ENCODE measurements around the gene SMOC2. TPM values are rescaled to one million over a fixed set of nuclear protein-coding genes. Genes with fewer than 3 reads are reported as not detected.

SMOC2 gene
- polyA plus RNA-seq, 1 of the 3 experiments (the other 2 are of a cell fraction) = not detected

DNA sequence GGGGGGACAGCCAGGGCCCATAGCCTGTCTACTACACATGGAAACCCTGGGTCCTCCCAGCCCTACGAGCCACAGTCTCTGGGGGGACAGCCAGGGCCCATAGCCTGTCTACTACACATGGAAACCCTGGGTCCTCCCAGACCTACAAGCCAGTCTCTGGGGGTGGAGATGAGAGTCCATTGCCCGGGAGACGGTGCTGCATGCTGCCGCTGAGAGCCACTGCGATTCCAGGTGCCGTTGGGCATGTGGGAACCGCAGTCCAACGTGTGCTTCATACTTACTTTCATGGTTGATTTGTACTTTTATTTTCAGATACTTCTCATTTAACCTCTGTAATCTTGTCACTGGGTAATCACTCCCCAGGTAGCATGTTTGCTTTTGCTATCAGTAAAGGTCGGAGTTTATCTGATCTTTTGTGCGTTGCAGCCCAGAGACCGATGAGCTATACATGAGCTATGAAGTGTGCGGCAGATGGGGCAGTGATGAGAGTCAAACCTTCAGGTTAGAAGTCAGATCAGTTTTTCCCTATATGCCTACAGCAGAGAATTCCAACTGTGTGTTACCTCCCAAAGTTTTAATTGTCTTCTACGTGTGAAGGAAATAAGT lies 58.2 kb downstream of the SMOC2 start:
- H3F3A ChIP-seq (replicated peaks; ENCODE audit: insufficient read depth) = no peaks in the 10 kb centered on the region
- POLR2A ChIA-PET = no interaction called here
- H3K4me1 ChIP-seq (ENCODE audit: control insufficient read depth in 1 of 2, insufficient read depth in 2 of 2, low read depth in 1 of 2, low read length in 1 of 2) = no peaks in the 10 kb centered on the region; a peak in 1 of 4 replicates
- H3K4me2 ChIP-seq = no peak overlapping the region
- CTCF ChIA-PET = interaction anchor here (1.0 kb wide), 1 partner anchor 9 kb away, joined by 3 read pairs; no protein-coding TSS in a partner anchor
- no peaks in the 10 kb centered on the region for H3K27me3 ChIP-seq (ENCODE audit: insufficient read depth)
- WGBS (ENCODE audit: low lambda C conversion rate) = 54% methylated on average over 12 of the region's 13 CpGs
- H3K9ac ChIP-seq = no peak overlapping the region
- no peak overlapping the region for H2AFZ ChIP-seq (ENCODE audit: low read depth)
- H3K36me3 ChIP-seq (replicated peaks in 1 of 2; ENCODE audit: control insufficient read depth in 1 of 2, insufficient read depth in 2 of 2, low read length in 1 of 2) = no peaks in the 10 kb centered on the region
- H3K9me3 ChIP-seq = no peaks in the 10 kb centered on the region
- H3K9me2 ChIP-seq = no peaks in the 10 kb centered on the region
- no peak for DNase-seq
- H4K20me1 ChIP-seq (ENCODE audit: insufficient read depth) = no peaks in the 10 kb centered on the region
- no peak overlapping the region for H3K4me3 ChIP-seq (ENCODE audit: low read depth in 2 of 2, low read length in 1 of 2)
- no peak overlapping the region for H3K27ac ChIP-seq (ENCODE audit: low read depth in 2 of 2, low read length in 1 of 2)
- no peaks in the 10 kb centered on the region for H3K79me2 ChIP-seq (ENCODE audit: insufficient read depth)
- TF ChIP-seq GABPA (IDR thresholded peaks at IDR 0.05; ENCODE audit: low read depth) (no peak), SIN3A (IDR thresholded peaks at IDR 0.05; ENCODE audit: borderline replicate concordance, low read depth, low read length) (no peak), RAD21 (IDR thresholded peaks at IDR 0.05; ENCODE audit: low read length) (no peak), REST (IDR thresholded peaks at IDR 0.05; ENCODE audit: low read depth, low read length) (no peak), TCF12 (IDR thresholded peaks at IDR 0.05) (no peak), CHD2 (IDR thresholded peaks at IDR 0.05; ENCODE audit: low read length, partially characterized antibody) (no peak), MXI1 (IDR thresholded peaks at IDR 0.05; ENCODE audit: low read depth, low read length) (no peak), ELF1 (IDR thresholded peaks at IDR 0.05) (no peak), IRF3 (IDR thresholded peaks at IDR 0.05; ENCODE audit: low read depth, low read length) (no peak), RCOR1 (IDR thresholded peaks at IDR 0.05; ENCODE audit: low read length) (no peak)
- TF ChIP-seq, protein P1, sequence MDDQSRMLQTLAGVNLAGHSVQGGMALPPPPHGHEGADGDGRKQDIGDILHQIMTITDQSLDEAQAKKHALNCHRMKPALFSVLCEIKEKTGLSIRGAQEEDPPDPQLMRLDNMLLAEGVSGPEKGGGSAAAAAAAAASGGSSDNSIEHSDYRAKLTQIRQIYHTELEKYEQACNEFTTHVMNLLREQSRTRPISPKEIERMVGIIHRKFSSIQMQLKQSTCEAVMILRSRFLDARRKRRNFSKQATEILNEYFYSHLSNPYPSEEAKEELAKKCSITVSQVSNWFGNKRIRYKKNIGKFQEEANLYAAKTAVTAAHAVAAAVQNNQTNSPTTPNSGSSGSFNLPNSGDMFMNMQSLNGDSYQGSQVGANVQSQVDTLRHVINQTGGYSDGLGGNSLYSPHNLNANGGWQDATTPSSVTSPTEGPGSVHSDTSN (IDR thresholded peaks at IDR 0.05) = no peak
- TF ChIP-seq, protein P2, sequence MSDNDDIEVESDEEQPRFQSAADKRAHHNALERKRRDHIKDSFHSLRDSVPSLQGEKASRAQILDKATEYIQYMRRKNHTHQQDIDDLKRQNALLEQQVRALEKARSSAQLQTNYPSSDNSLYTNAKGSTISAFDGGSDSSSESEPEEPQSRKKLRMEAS (IDR thresholded peaks at IDR 0.05; ENCODE audit: low read depth) = no peak
